GM21786 (cell line): ENCODE data around the gene POU2F3.

Source experiments
- ATAC-seq: cut with Tn5 transposase; IDR thresholded peaks from one replicate; pipeline ENCODE4 v1.9.1; 2021; ENCODE audit not compliant: unreplicated experiment

The POU2F3 gene

DNA sequence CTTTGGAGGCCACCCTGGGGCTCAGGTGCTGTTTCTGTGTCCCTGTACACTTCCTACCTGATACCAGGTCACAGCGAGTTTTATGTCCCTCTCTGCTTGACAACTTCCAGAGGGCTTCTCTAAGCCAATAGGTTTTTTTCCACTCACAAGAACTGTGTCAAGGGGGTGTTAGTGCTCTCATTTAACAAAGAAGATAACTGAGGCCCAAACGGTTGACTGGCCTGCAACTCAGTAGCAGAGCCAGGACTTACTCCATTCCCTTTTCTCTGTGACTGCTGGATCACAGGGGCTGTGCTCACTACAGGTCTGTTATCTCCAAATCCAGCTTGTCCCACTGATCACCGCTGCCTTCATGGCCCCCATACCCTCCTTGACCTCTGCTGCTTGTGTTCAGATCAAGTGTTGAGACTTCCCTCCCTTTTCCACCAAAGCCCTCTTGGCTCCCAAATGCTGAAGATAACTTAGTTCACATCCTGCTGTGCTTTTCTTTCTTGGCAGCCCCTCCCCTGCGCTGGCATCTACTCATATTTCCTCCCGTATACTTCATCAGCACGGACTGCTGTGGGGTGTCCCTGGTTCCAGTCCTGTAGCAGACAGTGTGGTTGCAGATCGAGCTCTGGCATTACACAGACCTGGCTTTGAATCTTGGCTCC lies 41.3 kb downstream of the POU2F3 start:
- ATAC-seq, result no peak

DNA sequence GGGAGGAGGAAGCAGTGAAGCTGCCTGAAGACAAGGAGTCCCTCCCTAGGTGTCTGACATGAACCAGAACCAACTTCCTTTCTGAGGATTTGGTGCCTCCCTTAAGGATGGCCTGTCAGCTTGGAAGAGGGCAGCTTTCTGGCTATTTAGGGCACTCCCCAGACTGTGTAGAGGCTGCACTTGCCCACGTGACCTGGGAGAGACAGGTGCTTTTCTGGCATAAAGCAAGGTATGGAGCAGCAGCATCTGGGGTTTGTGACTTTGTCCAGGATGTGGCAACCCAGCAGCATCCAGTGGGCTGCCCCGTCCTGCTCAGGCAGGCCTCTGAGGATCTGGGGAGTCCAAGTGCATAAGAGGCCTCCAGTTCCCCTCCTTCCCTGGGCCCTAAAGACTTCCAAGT lies 43.2 kb downstream of the POU2F3 start:
- no peak for ATAC-seq

DNA sequence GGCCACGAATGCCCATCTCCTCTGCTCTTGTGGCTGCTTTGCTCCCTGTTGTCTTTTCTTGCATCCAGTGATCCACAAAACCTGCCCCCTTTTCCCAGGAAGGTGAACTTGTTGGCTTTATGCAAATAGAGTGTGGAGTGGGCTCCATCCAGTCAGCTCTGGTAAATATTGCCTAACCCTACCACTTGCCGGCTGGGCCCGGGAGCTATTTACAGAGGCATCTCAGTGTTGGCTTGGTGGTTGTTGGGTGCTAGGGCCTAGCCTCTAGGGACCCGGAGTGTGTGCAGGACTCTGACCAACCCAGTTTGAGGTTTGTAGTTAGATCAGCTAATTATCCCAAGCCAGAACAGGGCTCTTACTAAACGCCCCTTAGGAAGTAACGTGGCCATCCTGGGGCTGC lies 44.3 kb downstream of the POU2F3 start:
- no peak for ATAC-seq

DNA sequence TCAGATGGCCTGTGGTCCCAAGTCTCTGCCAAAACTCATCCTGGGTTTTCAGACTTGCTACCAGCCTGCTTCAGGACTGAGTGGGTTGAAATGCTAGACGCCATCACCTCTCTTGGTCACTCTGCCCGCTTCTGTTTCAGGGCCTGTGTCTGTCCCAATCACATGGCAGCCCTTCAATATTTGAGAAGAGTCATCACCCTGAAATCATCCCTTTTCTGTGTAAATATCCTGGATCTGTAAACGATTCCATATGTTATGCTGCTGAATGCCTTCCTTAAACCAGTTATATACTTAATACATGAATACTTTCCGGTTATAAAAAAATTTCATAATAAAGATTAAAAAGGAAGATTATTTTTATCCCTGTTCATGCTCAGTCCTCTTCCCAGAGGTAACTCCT lies 45.3 kb downstream of the POU2F3 start:
- no peak for ATAC-seq

DNA sequence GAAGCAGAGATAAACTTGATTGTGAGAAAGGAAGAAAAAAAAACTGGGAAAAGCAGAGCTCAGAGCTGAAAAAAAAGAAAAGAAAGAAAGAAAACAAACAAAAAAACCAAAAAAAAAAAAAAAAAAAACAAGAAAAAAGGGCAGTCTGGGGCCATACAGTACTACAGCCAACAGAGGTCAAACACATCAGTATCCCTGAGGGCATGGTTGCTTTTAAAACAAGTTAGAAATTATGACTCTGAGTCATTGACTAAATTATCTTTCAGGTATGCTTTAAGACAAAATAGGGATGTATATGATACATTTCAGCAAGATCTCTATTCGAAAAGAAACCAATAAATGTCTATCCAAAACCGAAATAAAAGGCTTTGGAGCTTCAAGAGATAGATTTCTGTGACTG lies 48.1 kb downstream of the POU2F3 start:
- ATAC-seq, result no peak

DNA sequence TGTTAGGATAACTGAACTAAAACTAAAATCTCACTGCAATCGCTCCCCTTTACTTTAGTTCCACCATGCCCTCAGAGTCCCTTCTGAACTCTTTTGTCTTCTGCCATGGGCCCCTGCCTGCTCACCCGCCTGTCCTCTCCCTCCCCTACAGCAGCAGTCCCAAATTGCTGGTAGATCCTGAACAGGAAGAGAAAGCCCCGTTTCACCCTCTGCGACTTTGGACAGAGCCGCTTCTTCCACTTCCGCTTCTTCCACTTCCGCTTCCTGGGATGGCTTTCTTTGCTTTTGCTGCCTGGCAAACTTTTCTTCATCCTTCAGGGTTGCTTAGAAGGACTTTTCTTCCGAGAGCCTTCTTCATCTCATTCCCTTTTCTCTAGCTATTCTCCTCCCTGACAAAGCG lies 49.5 kb downstream of the POU2F3 start:
- no peak for ATAC-seq

DNA sequence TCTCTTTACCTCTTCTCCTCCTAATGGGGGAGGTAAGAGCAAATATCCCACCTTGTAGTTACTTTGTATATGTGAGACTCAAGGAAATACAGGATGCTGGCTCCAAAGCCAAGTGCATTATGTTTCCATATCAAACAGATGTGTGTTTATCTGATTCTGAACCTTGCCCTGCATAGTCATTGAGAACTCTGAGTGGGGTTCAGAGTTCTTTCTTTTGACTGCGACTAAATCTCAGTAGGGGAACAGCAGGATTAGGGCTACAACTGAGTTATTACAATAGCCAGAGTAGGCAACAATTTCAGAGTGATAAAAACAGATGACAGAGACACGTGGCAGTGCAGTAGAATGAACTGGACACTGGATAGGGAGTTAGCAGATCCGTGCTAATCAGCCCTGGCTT lies 51.0 kb downstream of the POU2F3 start:
- ATAC-seq, result no peak

DNA sequence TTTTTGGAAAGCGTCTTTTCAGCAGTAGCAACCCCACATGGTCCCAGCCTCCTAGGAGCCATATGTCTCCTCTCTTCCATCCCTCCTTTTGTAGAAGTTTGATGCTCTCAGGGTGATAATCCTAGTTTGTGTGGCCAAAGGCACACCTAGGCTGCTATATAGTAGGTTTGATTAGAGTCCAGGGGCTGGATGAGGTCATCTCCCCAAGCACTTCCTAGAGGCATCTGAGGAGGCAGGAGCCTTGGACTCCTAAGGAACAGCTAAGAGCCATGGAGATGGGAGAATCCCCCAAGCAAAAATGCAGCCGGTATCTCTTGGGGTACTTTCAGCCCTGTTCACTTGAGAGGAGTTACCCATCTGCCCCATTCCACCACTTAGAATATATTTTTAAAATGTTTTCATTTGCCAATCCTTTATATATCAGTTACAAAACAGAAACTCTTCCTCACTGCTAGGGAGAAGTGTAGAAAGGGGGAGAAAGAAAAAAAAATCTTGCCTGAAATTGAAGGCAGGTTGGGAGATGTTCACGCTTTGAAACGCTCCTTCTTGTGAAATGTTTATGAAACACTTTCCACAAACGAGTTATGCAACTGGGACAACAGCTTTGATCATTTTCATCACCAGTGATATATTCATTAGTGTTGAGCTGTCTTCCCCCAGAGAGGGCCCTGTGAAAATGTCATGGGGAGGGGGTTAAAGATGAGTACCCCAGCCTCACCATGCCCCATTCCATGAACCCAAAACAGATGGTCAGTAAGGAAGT lies 53.3 kb downstream of the POU2F3 start:
- no peak for ATAC-seq

DNA sequence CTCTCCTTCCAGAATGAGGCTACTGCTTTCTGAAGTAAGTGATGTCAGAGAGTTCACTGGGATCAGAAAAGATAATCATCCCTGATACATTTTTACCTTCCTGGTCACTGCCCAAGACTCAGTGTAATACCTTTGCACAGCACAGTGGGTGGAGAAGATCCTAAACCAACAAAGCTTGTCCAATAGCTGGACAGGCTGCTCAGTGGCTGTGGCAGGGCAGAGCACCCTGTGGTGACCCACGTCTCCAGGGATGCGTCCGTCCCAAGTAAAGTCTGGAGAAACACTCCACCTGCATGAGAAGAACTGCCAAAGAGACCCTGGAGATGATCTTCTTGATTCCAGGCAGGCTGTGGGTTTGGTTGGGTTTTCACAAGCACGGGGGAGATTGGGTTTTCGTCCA lies 54.2 kb downstream of the POU2F3 start:
- no peak for ATAC-seq

DNA sequence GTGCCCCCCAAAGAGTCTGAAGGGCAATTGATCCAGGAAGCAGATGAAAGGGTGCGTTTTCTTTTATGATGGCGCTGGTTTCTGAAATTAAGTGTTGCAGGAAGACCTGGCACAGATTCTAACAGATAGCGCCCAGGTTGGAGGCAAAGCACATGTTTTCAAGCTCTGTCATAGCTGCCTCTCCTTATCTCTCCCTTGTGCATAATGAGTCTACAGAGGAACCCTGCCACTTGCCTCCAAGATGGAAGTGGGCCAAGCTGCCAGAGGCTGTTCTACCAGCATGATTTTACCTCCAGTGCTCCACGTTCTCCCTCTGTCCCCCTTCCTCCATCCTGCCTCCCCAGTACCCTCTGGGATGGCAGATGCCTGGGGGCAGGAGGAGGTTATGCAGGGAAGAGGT lies 55.2 kb downstream of the POU2F3 start:
- no peak for ATAC-seq

DNA sequence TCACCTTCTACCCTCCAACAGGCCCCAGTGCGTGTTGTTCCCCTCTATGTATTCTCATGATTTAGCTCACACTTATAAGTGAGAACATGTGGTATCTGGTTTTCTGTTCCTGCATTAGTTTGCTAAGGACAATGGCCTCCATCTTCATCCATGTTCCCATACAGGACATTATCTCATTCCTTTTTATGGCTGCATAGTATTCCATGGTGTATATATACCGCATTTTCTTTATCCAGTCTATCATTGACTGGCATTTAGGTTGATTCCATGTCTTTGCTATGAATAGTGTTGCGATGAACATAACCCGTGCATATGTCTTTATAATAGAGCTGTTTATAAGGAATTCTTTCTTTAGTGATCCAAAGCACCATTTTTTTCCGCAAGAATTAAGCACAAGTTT lies 56.6 kb downstream of the POU2F3 start:
- ATAC-seq, result no peak

DNA sequence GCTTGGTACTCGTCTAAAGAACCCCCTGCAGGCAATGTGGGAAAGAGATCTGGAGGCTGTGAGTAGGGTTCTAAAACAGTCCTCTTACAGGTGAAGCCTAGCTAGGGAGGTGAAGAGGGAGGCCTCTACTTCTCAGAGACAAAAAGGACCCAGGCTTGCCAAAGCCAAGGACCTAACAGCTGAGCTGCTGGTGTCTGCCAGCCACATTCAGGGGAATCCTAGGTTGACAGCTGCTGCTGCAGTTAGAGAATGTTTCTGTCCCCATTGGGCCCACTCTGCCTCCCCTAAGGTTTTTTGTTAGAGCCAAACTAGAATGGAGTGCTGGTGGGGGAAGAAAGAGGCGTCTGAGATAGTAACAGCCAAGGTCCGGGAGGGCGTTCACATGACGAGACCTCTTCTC lies 58.5 kb downstream of the POU2F3 start:
- no peak for ATAC-seq

DNA sequence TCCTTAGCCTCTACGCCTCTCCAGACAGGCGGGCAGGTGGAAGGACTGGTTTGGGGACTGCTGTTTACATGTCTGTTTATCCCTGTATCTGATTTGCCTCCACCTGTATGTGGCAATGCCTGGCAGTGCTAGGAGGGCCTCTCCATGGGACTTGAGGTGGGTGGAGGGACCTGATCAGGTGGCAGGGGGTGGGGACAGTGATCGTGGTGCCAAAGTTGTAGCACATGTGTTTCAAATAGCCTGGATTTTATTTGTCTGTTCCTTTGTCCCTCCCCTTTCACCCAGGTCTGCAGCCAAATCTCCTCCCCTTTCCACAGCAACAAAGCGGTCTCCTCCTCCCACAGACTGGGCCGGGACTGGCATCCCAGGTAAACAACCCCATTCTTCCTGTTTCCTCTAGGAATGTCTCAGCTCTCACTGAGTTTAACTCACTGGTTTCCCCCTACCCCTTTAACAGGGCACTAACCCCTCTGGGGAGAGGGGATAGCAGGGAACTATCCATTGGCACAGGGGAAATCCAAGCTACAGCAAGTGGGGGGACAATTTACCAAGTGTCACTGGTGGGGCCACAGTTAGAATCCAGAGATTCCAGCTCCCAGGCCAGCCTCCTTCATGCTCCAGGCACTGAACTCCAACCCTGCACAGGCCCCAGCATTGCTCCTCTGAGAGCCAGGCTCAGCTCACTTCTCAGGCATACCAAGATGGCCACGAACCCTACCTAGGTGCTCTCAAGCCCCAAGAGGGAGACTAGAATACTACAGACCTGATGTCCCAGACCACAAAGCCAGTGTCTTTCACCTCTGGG lies 62.3 kb downstream of the POU2F3 start:
- no peak for ATAC-seq

DNA sequence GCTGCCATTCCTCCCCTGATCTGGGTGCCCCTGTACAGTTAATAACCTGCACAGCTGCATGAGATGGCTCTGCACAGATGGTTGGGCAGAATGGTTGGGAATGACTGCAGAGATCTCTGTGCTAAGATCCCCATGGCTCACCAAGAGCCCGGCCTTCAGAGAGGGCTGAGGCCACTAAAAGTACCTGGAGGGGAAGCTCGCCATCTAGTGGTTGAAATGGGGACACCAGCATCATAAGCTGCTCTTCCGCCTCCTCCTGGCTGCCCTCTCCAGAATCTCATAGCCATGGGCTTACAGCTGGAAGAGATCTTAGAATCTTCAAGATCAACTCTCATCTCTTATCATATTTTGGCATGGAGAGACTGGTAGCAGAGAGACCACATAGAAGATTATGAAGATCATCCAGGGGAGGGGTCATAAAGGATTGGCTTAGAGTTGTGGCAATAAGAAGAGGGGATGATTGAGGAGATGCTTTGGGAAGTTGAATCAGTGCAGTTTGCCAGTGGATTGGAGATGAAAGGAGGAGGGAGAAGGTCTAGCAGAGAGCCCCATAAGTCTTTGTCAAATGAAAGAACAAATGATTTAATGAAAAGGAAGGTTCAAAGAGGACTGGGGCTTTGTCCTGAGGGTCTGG lies 63.2 kb downstream of the POU2F3 start:
- no peak for ATAC-seq

DNA sequence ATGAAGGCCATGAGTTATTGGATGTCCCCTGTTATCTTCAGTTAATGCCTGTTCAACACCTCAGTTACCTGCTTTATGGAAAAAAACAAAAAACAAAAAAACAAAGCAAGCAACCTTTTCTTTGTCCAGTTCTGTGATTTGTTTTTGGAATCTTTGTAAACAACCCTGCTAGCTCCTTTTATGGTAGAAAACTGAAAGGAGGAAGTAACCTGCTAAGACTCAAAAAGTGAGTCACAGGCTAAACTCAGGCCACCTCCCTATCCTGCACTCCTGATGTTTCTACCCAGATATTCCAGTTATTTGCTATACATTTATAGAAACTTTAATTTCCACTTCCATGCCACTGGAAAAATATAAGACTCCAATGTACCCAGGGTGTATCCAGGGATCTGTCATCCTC lies 64.6 kb downstream of the POU2F3 start:
- no peak for ATAC-seq

DNA sequence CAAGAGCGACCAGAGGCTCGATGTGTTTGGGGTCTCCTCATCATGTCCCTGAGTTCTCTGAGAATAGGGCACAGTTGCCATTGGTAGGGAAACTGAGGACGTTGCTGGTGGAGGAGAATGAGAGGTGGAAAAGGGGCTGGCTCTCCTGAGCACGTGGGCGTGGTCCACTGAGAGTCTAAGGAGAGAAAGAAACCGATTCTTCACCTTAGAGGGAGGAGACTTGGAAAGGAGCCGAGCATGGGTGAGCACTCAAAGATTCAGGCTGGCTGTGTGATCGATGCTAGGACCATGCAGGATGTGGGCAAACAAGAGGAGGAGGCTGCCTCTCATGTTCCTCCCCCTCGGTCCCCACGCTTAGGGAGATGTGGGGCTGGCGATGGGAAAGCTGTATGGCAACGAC lies 65.3 kb downstream of the POU2F3 start:
- no peak for ATAC-seq

DNA sequence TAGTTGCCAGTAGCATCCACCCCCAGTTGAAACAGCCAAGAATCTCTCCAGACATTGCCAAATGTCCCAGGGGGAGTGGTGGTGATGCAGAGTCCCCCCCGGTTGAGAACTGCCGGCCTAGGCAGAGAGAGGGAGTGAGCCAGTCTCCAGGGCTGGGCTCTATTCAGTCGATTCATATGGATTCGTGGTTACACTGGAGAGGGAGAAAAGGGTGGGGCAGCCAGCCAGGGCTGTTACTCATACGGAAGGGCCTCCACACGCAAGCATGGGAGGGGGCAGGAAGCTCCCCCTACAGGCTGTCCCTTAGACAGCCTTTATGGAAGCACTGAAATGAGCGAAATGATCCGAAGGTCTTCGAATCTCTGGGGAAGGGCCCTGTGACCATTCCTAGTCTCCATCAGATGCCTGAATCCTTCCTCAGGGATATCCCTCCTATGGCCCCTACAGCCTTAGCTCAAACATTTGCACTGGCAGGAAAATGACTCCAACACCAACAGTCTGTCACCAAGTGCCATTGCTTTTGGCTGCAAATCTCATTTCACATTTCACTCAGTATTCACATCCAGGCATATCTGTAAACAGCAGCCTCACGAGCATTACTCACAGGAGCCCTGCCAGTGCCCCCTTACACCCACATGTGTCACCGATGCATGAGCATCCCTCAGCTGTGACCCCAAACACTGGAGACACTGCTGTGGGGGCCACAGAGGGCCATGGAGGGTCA lies 66.7 kb downstream of the POU2F3 start:
- ATAC-seq, result no peak

DNA sequence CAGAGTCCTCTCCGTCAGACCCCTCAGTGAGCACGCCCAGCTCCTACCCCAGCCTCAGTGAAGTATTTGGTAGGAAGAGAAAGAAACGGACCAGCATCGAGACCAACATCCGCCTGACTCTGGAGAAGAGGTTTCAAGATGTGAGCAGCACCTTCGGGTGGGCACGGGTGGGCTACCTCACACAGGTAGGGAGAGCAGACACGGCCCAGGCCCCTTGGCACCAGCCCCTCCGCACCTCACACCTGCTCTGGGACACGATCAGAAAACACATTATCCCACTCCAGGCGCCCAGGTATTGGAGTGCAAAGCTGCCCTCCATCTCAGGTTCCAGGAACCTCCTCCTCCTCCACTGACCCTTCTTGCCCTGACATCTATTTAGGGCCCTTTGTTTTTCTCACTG lies 67.5 kb downstream of the POU2F3 start:
- ATAC-seq, result no peak

DNA sequence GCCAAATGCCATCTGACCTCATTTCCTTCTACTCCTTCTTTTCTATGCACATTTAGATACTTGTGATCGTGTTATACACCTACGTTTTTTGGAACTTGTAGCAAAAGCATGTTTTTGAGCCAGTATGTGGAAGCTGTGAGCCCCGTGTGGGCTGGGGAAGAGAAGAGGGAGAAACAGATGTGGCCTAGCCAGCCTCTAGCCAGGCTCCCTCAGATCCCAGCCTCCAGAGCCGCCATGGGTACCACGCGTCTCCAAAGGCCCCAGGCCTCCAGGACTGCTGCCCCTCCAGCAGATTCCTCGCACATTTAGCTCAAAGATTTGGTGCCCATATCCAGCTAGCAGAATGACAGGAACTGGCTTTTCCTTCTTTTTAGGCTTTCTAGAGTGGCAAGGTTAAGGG lies 68.1 kb downstream of the POU2F3 start:
- ATAC-seq, result no peak

DNA sequence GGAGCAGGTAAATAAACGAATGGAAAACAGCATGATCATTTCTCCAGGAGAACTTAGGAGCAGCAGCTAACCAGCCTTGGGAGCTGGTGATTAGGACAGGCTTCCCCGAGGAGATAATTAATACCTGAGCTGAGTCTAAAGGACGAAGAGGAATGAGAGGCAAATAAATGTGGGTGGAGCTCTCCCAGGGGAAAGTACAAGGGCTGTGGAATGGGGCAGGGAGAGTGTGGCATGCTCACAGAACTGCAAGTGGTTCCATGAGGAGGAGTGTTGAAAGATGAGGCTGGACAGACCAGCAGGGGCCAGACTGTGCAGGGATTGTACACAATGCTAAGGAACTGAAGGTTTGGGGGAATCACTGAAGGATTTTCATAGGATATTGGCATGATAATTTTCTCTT lies 70.9 kb downstream of the POU2F3 start:
- ATAC-seq, result no peak

DNA sequence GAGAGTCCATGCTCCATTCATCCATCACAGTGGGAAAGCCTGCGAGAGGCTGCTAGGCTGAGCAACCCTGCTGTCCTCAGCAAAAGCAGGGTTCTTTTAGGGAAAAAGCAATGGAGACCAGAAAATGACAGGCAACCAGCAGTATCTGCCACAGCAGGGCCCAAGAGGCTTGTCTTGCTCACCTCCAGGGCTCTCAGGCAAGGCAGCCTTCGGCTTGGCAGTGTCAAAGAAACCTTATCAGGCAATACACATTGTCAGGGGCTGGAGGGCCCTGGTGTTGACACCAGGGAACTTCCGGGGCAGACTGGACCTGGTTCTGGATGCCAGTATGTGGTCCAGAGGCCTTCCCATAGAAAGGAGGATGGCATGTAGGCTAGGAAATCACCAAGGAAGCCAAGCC lies 74.9 kb downstream of the POU2F3 start:
- ATAC-seq, result no peak
